GM12874 (cell line): ENCODE results near the gene MTMR10.

Experiments used
- CTCF ChIP-seq: IDR thresholded peaks from 2 replicates; pipeline ENCODE4 v1.5.1; 2011; ENCODE audit warnings: low read depth, mild to moderate bottlenecking, control low read depth, low read length, moderate library complexity; ENCODE audit not compliant: insufficient read depth

Gene MTMR10

GRCh38 chr15:31023841-31024240 lies 32.4 kb upstream of the MTMR10 start:
- TF ChIP-seq CTCF = no peak

- no peak for TF ChIP-seq CTCF
These were observed 29.7 kb upstream of the MTMR10 start for GRCh38 chr15:31021067-31021665.

GRCh38 chr15:31020542-31020941 lies 29.1 kb upstream of the MTMR10 start:
- TF ChIP-seq CTCF = no peak

GRCh38 chr15:31019986-31020385 lies 28.6 kb upstream of the MTMR10 start:
- TF ChIP-seq CTCF = no peak

- TF ChIP-seq CTCF = no peak
These were observed 25.9 kb upstream of the MTMR10 start for GRCh38 chr15:31017311-31017710.

- TF ChIP-seq CTCF = no peak
These were observed 25.1 kb upstream of the MTMR10 start for GRCh38 chr15:31016446-31016915.

GRCh38 chr15:31014608-31014925 lies 23.1 kb upstream of the MTMR10 start:
- TF ChIP-seq CTCF = no peak
